Measurements from ENCODE around the gene RS1.

Gene RS1

GRCh38 chrX:18672008-18672407 is at the start of gene RS1:
RS1 (minus strand) TSS chrX:18672108; CDS start chrX:18672068, 40 bp downstream.
- no peak for DNase-seq

- DNase-seq, result no peak
These were observed 47.9 kb upstream of the RS1 start for GRCh38 chrX:18719852-18720251.

GRCh38 chrX:18714910-18715309 is 43.0 kb upstream of the RS1 start:
- DNase-seq, result no peak

- DNase-seq, result no peak
These were observed 37.9 kb upstream of the RS1 start for GRCh38 chrX:18709833-18710232.

- no peak for DNase-seq
These were observed 35.6 kb upstream of the RS1 start, which contains the start of gene PPEF1 for GRCh38 chrX:18707426-18708049. PPEF1 (plus strand) TSS chrX:18707645; CDS start chrX:18707781, 136 bp downstream.

- no peak for DNase-seq
These were observed 30.7 kb upstream of the RS1 start for GRCh38 chrX:18702362-18703195.

- no peak for DNase-seq
These were observed 29.9 kb upstream of the RS1 start for GRCh38 chrX:18701621-18702361.

GRCh38 chrX:18698737-18699650 is 27.1 kb upstream of the RS1 start:
- DNase-seq, result no peak

GRCh38 chrX:18696653-18697052 is 24.7 kb upstream of the RS1 start:
- no peak for DNase-seq

GRCh38 chrX:18692541-18692940 is 20.6 kb upstream of the RS1 start:
- DNase-seq, result no peak

- DNase-seq, result no peak
These were observed 19.5 kb upstream of the RS1 start for GRCh38 chrX:18691431-18691830.

- no peak for DNase-seq
These were observed 16.1 kb upstream of the RS1 start for GRCh38 chrX:18687856-18688495.

GRCh38 chrX:18682979-18683387 is 11.1 kb upstream of the RS1 start:
- no peak for DNase-seq

GRCh38 chrX:18681996-18682395 is 10.1 kb upstream of the RS1 start:
- no peak for DNase-seq

- DNase-seq, result no peak
These were observed 5.4 kb upstream of the RS1 start for GRCh38 chrX:18677161-18677869.

- no peak for DNase-seq
These were observed 4.6 kb upstream of the RS1 start for GRCh38 chrX:18676470-18676869.

- no peak for DNase-seq
These were observed 4.1 kb upstream of the RS1 start for GRCh38 chrX:18676050-18676449.

GRCh38 chrX:18674788-18675735 is 3.2 kb upstream of the RS1 start:
- DNase-seq, result peak; percentile 79

- peak; percentile 17 for DNase-seq
These were observed 2.5 kb upstream of the RS1 start for GRCh38 chrX:18674417-18674787.

All from stimulated activated CD4-positive, alpha-beta T cell treated with anti-CD3 and anti-CD28 coated beads, Interleukin-4, amount 100 ng/mL, for 24 hours (primary cell).